Stimulated activated naive CD4-positive, alpha-beta T cell treated with Interleukin-2 at 50 U/mL for 16 hours (primary cell): ENCODE data around the gene OPRL1.

ENCODE experiments used
- DNase-seq: peaks from one replicate; lab custom pipeline; 2025; lab: John Stamatoyannopoulos, UW

Gene OPRL1

GRCh38 chr20:64104667-64105451 lies 25.0 kb downstream of the OPRL1 start:
- no peak for DNase-seq

- DNase-seq, result no peak
Observed at GRCh38 chr20:64105846-64106434, 26.1 kb downstream of the OPRL1 start.

GRCh38 chr20:64106435-64106961 lies 26.6 kb downstream of the OPRL1 start:
- no peak for DNase-seq

GRCh38 chr20:64106981-64107735 lies 27.3 kb downstream of the OPRL1 start, which contains the start of gene NPBWR2:
Gene NPBWR2 (minus strand): TSS chr20:64107565. CDS start chr20:64106831, 734 bp downstream.
- no peak for DNase-seq

- DNase-seq, result no peak
Observed at GRCh38 chr20:64107736-64108457, 28.0 kb downstream of the OPRL1 start.

- no peak for DNase-seq
Observed at GRCh38 chr20:64108731-64109681, 29.1 kb downstream of the OPRL1 start.

GRCh38 chr20:64109831-64110391 lies 30.0 kb downstream of the OPRL1 start:
- no peak for DNase-seq

- no peak for DNase-seq
Observed at GRCh38 chr20:64110411-64111068, 30.7 kb downstream of the OPRL1 start.

GRCh38 chr20:64111841-64112641 lies 32.2 kb downstream of the OPRL1 start:
- no peak for DNase-seq

GRCh38 chr20:64112691-64113443 lies 33.0 kb downstream of the OPRL1 start:
- DNase-seq, result no peak

- no peak for DNase-seq
Observed at GRCh38 chr20:64113444-64113775, 33.5 kb downstream of the OPRL1 start.

GRCh38 chr20:64113796-64114355 lies 34.0 kb downstream of the OPRL1 start:
- no peak for DNase-seq

- DNase-seq, result no peak
Observed at GRCh38 chr20:64114356-64114971, 34.6 kb downstream of the OPRL1 start.

- no peak for DNase-seq
Observed at GRCh38 chr20:64115171-64115911, 35.5 kb downstream of the OPRL1 start.

GRCh38 chr20:64116016-64116415 lies 36.1 kb downstream of the OPRL1 start:
- no peak for DNase-seq

- no peak for DNase-seq
Observed at GRCh38 chr20:64116541-64117431, 36.9 kb downstream of the OPRL1 start.
